Measurements from ENCODE around the gene NCR2.

The NCR2 gene

GRCh38 chr6:41359617-41360313, 24.4 kb downstream of the NCR2 start:
- no peak for DNase-seq (ENCODE audit: low read depth in 3 of 3)

GRCh38 chr6:41360314-41360685, 24.9 kb downstream of the NCR2 start:
- DNase-seq (ENCODE audit: low read depth in 3 of 3), result no peak

GRCh38 chr6:41366150-41366549, 30.7 kb downstream of the NCR2 start:
- no peak for DNase-seq (ENCODE audit: low read depth in 3 of 3)

GRCh38 chr6:41367061-41367460, 31.7 kb downstream of the NCR2 start:
- no peak for DNase-seq (ENCODE audit: low read depth in 3 of 3)

DNA sequence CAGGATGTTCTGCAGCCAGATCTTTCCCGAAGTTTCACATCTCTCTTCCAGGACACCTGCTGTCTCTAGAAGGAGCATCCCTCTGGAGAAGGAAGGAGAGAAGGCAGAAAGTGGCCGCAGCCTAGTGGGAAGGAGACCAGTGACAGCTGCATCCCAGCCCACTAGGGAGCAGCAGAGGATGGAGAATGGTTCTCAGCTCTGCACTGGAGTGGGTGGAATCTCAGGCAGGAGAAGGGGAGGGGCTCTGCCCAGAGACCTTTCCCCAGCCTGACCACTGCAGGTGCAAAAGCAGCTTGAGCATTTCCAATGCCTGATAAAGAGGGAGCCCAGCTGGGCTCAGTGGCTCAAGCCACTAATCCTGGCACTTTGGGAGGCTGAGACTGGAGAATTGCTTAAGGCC, 32.3 kb downstream of the NCR2 start:
- DNase-seq (ENCODE audit: low read depth in 3 of 3), result no peak

- DNase-seq (ENCODE audit: low read depth in 3 of 3), result no peak
These were observed 35.2 kb downstream of the NCR2 start for GRCh38 chr6:41370488-41371111.

DNA sequence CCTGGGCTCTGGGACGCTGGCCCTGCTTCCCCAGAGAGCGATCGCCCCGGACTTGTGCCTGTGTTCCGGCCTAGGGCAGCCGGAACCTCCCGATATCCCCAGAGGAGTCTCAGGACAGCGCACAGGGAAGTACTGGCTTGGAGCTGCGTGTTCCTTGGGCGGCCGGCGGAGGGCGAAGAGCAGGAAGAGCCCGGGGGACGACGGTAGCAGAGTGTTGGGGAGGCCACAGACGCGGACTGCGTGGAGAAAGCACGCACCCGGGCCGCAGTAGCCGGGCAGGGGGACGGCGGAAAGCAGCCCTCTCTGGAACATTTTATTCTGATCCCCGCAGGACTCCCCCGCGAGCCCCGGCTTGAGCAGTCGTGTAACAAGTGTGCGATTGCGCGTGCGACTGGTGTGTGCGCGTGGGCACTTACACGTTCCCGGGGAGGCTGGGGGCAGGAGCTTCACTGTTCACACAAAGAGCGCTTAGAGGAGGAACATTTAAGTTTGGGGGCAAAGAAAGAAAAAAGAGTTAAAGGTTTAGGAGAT, 36.1 kb downstream of the NCR2 start:
- no peak for DNase-seq (ENCODE audit: low read depth in 3 of 3)

DNA sequence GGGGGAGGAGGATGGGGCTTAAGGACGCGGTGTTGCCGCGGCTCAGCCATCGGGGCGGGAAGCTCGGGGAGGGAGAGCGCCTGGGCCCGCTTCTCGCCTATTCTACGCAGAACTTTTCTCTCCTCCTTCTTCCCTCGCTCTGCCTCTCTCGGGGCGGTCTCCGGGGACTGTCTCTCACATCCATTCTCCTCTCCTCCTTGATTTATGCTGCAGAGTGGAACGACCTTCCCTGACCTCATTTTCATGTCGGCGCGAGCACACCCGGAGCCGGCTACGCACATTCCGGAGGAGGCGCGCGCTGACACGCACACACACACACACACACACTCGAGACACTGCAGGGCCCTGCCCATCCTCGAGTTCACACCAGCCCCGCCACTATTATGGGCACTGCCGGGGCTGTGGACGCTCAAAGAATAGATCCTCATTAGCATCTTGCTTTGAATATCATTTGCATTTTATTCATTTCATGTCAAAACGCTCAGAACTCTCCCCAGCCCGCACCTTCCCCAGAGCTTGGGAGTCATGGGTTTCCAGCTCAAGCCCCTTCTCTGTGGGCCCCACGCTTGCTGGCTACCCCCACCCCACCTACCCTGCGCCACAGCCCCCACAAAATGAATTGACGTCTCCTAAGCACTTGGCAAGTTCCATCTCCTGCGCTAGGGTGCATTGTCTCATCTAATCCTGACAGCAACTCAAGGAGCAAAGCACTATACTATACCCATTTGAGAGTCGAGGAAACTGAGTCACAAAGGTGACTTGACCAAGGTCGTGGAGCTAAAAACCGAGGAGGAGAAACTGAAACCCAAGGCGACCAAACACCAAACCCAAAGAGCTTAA, 36.8 kb downstream of the NCR2 start:
- DNase-seq (ENCODE audit: low read depth in 3 of 3), result no peak

DNA sequence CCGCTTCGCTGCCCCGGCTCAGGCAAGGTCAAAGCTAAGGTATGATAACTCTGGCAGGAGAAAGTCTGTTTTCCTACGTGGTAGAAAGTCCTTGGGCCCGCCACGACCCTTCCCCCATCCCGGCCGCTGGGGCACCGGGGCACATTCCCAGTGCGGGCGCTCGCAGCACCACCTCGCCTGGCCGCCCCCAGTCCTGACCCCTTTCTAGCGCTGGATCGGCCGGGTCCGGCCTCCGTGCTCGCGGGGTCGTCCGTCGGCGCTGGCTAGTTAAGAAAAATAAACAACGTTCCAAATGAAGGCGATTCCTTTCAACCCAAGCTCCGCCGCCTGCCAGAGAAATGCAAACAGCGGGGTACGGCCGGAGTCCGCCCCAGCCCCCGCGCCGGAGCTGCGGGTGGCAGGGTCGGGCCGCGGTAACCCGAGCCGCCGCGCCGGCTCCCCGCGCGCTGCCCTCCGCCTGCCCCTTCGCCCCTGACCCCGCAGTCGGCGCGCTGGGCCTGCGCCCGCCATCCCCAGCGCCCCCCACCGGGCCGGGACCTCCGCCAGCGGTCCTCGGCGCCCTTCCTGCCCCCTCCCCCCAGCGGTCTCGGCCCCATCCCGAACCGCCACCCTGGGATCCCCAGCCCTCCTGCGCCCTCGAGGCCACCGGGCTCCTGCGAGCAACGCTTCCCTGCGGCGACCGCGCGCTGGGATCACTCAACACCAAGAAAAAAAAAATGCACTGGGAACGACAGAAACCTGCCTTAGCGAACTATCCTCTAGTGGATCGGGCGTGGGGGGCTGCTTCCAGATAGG, 37.6 kb downstream of the NCR2 start:
- DNase-seq (ENCODE audit: low read depth in 3 of 3), result no peak

- no peak for DNase-seq (ENCODE audit: low read depth in 3 of 3)
These were observed 38.2 kb downstream of the NCR2 start for GRCh38 chr6:41373627-41373918.

GRCh38 chr6:41373919-41374617, 38.7 kb downstream of the NCR2 start:
- DNase-seq (ENCODE audit: low read depth in 3 of 3), result no peak

- no peak for DNase-seq (ENCODE audit: low read depth in 3 of 3)
These were observed 39.5 kb downstream of the NCR2 start for GRCh38 chr6:41374618-41375590.

DNA sequence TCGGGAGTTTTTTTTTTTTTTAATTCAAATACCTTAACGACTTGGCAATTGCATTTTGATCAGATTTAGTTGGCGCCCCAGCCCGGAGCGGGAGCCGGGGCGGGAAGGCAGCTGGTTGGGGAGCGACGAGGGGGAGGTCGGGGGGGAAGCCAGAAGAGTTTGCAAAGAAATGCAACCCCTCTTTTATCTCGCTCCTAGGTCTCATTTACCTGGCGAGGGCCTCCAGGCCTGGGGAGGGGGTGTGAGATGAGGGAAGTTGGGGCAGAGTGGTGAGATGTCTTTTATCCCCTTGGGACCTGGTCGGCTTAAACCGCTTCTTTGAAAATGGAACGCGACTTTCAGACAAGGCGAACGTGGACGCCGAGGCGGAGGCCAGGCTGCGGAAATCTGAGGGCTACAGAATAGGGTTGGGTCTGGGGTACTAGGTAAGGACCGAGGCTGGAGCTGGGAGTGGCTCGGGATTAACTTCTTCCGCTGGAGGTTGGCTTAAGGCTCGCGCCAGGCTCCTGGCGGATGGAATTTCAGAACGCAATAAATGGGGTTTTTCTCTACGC, 40.3 kb downstream of the NCR2 start:
- DNase-seq (ENCODE audit: low read depth in 3 of 3), result no peak

GRCh38 chr6:41376176-41376575, 40.8 kb downstream of the NCR2 start:
- DNase-seq (ENCODE audit: low read depth in 3 of 3), result no peak

DNA sequence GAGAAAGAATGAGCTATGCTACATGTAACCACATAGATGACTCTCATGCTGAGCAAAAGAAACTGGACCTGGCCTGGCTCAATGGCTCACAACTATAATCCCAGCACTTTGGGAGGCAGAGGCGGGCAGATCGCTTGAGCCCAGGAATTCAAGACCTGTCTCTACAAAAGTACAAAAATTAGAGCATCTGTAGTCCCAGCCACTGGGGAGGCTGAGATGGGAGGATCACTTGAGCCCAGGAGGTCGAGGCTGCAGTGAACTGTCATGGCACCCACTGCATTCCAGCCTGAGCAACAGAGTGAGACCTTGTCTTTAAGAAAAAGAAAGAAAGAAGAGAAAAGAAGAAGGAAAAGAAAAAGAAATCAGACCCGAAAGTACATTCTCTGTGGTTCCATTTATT, 41.7 kb downstream of the NCR2 start:
- DNase-seq (ENCODE audit: low read depth in 3 of 3), result no peak

DNA sequence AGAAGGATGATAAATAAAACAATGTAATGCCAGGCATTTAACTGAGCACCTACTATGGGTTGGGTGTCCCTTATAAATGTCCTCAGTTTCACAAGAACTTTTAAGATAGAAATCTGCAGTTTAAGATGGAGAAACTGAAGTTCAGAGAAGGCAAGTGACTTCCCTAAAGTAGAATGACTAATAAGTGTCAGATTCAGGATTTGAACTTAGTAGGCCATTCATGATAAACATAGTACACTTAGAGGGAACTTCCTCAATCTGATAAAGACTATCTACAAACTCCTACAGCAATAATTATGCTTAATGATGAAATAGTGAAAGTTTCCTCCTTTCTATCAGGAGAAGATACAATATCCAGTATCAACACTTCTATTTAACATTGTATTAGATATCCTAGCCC, 43.9 kb downstream of the NCR2 start:
- DNase-seq (ENCODE audit: low read depth in 3 of 3), result no peak

- no peak for DNase-seq (ENCODE audit: low read depth in 3 of 3)
These were observed 51.2 kb downstream of the NCR2 start for GRCh38 chr6:41386594-41386993.

DNA sequence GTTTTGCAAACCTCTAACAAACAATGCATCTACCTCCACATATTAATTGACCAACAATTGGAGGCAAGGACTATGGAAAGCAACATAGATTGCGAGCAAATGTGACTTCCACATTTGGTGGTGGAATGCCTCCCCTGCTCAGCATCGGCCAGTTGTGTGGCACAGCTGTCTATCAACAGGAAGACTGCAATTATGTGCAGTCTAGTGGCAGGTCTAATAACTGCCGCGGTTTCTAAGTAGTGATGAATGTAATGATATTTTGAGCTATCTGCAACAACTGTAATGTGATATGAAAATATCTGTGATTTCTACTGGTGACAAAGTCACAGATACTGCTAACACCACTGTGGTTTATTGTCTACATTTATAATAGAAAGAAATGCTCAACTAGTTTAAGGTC, 56.8 kb downstream of the NCR2 start:
- DNase-seq (ENCODE audit: low read depth in 3 of 3), result no peak

- DNase-seq (ENCODE audit: low read depth in 3 of 3), result no peak
These were observed 60.9 kb downstream of the NCR2 start for GRCh38 chr6:41396335-41396734.

DNA sequence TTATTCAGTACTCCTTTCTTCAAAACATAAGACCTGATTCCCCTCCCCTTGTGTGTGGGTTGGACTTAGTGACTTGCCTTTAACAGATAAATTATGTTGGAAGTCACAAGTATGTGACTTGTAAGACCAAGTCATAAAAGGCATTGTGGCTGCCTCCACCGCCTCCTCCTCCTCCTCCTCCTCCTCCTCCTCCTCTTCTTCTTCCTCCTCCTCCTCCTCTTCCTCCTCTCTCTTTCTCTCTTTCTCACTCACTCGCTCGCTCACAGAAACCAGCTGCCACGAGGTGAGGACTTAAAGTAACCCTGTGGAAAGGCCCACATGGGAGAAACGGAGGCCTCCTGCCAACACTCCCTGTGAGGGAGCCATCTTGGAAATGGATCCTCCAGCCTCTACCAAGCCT, 64.0 kb downstream of the NCR2 start:
- no peak for DNase-seq (ENCODE audit: low read depth in 3 of 3)
